ENCODE data around the gene A3GALT2. TPM values are rescaled to one million over a fixed set of nuclear protein-coding genes. Genes with fewer than 3 reads are reported as not detected.
"Not testable (repeated sequence)": the region's sequence is repeated elsewhere in the genome, so short reads cannot be mapped to it uniquely, and the experiment has no call there.

The A3GALT2 gene
- total RNA-seq, 1 donor from 2014 or later = not detected

DNA sequence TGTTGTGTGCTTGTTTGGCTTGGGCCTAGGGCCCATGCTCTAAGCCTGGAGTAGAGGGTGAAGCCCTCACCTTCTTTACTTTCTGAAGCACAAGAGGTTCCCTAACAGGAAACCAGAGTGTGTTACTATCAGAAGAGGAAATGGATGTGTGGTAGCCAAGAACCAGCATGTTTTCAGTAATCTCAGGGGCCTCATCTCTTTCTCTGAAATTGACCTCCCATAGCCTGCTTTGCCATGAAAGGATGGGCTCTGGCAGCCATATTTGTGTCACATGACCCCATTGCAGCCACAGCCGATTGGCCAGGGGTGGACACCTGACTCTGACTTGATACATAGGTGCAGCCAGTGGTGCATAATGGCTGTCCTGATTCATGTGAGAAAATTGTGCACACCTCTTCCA lies 18.6 kb downstream of the A3GALT2 start:
- ATAC-seq = no peak
- no peak for DNase-seq (ENCODE audit: missing footprints)
- intact Hi-C loops (cut with DNase I) = no loop called here

- DNase-seq (ENCODE audit: missing footprints) = no peak
- intact Hi-C loops (cut with DNase I) = no loop called here
- ATAC-seq = peak; percentile 51
Observed at GRCh38 chr1:33301273-33301984, 19.5 kb downstream of the A3GALT2 start.

DNA sequence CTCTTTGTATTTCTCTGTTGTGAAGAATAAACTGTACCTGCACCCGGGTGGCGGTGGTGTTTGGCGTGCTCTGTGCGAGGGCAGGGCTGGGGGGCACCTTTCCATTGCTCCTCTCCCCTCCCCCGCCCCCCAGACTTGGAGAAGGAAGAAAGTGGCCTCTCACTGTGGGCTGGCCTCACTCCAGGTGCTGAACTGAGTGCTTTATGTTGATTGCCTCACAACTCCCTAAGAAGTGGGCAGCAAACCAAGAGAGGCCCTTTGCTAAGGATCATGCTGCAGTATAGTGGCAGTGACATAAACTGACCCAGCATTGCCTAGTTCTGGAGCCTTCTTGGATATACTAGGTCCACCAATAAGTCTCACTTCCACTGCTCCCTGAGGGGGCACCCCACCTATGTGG lies 20.2 kb downstream of the A3GALT2 start:
- peak; percentile 48 for ATAC-seq
- DNase-seq (ENCODE audit: missing footprints) = peak; percentile 75
- intact Hi-C loops (cut with DNase I) = no loop called here

DNA sequence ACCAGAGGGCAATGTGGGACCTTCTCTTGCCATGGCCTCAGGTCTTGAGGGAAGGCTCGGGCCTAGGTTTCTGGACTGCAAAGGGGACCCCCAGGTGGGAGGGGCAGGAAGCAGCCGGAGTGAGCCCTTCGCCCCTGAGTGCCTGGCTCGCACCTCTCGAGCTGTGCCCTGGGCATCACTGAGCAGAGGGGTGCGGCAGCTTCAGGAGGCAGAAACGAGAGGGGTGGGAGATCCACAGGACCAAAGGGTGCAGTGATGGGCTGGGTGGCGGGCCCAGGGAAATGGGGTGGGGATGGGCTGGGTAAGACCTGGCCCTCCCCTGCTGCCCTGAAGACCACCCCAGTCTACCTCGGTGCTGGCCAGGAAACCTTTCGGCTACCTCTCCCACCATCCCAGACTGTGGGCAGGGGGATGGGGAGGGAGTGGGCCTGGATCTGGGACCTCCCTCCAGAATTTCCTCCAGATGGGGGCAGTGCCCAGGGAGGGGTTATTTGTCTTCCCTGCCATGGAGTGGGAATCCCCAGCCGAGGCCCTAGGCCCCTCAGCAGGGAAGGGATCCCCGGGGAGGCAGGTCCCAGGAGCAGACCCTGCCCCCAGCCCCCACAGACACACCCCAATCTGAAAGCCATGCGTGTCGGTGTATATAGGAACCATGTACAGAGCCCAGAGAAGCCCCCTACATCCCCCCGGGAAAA lies 21.3 kb downstream of the A3GALT2 start:
- DNase-seq (ENCODE audit: missing footprints) (no peak), ATAC-seq (no peak)
- intact Hi-C loops (cut with DNase I) = loop anchor here (5.0 kb wide), 1 partner anchor 172 kb away; no protein-coding TSS in a partner anchor

GRCh38 chr1:33298623-33299277 lies 22.1 kb downstream of the A3GALT2 start:
- DNase-seq (ENCODE audit: missing footprints) (peak; percentile 84), ATAC-seq (peak; percentile 59)
- intact Hi-C loops (cut with DNase I) = loop anchor here (5.0 kb wide), 1 partner anchor 171 kb away; no protein-coding TSS in a partner anchor

DNA sequence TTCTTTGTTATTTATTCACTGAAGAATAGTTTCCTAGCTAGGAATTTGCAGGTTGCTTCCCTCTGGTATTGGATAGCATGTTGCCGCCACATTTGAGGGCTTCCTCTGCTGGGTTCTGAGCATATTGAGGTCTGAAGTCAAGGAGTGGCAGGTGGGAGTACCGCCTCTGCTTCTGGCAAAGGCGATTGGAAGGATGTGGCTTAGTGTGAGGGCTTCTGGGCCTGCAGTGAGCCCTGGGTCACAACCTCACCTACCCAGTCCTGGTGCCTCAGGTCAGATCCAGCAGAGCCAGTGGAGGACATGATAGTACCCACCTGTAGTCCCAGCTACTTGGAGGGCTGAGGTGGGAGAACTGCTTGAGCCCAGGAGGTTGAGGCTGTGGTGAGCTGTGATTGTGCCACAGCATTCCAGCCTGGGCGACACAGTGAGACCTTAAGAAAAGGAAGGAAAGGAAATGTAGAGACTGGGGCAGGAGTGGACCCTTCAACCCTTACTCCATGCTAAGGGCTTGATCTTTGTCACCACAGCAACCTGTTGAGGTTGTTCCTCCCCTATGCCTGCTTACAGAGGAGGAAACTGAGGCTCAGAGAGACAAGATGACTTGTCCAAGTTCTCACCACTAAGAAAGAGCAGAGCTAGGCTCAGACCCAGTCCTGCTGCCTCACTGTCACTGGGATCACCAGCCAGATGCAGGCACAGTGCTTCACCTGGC lies 22.8 kb downstream of the A3GALT2 start:
- ATAC-seq (no peak), DNase-seq (ENCODE audit: missing footprints) (no peak)
- intact Hi-C loops (cut with DNase I) = loop anchor here (5.0 kb wide), 1 partner anchor 171 kb away; no protein-coding TSS in a partner anchor

DNA sequence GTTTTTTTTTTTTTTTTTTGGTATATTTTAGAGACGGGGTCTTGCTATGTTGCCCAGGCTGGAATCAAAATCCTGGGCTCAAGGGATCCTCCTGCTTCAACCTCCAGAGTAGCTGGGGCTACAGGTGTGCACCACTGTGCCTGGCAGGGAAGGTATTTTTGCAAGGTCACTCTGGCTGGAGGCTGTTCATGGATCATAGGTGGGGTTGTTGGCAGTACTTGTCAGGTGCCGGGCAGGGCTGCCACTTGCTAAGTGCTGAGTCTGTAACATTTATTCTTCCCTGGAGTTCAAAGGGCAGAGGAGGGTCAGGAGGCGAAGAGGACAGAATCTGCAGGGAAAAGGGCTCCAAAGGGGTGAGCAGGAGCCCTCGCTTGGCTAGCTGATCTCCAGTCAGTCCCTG lies 24.1 kb downstream of the A3GALT2 start:
- no peak for DNase-seq (ENCODE audit: missing footprints)
- intact Hi-C loops (cut with DNase I) = loop anchor here (5.0 kb wide), 1 partner anchor 170 kb away; no protein-coding TSS in a partner anchor
- no peak for ATAC-seq

- intact Hi-C loops (cut with DNase I) = loop anchor here (5.0 kb wide), 1 partner anchor 169 kb away; no protein-coding TSS in a partner anchor
- DNase-seq (ENCODE audit: missing footprints) (no peak), ATAC-seq (no peak)
Observed at GRCh38 chr1:33296082-33296458, 24.8 kb downstream of the A3GALT2 start.

- peak; percentile 90 for DNase-seq (ENCODE audit: missing footprints)
- ATAC-seq = peak; percentile 87
- intact Hi-C loops (cut with DNase I) = loop anchor here (1.0 to 5.0 kb wide), 5 partner anchors 72 to 317 kb away; no protein-coding TSS in a partner anchor
Observed at GRCh38 chr1:33295450-33296081, 25.3 kb downstream of the A3GALT2 start.

DNA sequence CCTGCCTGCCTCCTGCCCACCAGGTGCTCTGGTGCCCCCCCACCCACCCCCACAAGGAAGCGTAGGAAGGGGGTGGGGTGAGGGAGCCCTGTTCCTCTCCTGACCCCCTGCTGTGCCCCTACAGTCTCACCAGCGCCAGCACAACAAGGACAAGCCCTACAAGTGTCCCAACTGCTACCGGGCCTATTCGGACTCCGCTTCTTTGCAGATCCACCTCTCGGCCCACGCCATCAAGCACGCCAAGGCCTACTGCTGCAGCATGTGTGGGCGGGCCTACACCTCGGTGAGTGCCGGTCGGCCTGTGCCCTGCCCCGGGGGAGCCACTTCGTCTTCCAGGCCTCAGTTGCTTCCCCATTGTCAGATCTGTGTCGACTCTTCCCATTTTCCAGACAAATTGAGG lies 25.9 kb downstream of the A3GALT2 start:
- DNase-seq (ENCODE audit: missing footprints) (no peak), ATAC-seq (no peak)
- intact Hi-C loops (cut with DNase I) = loop anchor here (1.0 to 5.0 kb wide), 5 partner anchors 72 to 318 kb away; no protein-coding TSS in a partner anchor

- no peak for ATAC-seq
- DNase-seq (ENCODE audit: missing footprints) = no peak
- intact Hi-C loops (cut with DNase I) = loop anchor here (1.0 to 5.0 kb wide), 5 partner anchors 73 to 318 kb away; no protein-coding TSS in a partner anchor
Observed at GRCh38 chr1:33294071-33295010, 26.6 kb downstream of the A3GALT2 start.

DNA sequence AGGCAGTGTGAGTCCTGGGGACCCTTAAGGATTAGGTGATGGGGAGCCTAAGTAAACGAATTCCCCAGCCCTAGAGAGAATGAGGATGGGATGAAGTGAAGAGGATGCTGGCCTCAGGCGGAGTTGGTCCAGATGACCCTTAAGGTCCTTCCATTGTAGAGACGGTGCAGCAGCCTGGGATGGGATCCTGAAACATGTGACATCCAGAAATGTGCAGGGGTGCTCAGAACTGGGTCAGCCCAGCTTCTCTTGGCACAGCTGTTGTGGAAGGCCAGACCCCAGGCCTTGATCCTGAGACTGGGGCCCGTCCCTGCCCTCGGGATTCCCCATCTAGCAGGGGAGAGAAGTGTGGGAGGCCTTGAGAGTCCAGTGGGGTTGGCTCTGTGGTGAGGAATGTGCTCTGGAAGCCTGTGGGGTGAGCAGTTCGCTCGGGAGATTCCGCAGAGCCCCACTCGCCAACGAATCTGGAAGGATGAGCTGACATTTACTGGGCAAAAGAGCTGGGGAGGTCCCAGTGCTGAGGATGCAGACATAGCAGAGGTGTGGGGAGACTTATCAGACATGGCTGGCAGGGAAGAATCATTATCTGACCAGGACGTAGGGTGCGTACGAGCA lies 28.1 kb downstream of the A3GALT2 start:
- intact Hi-C loops (cut with DNase I) = no loop called here
- ATAC-seq = no peak
- DNase-seq (ENCODE audit: missing footprints) = no peak

DNA sequence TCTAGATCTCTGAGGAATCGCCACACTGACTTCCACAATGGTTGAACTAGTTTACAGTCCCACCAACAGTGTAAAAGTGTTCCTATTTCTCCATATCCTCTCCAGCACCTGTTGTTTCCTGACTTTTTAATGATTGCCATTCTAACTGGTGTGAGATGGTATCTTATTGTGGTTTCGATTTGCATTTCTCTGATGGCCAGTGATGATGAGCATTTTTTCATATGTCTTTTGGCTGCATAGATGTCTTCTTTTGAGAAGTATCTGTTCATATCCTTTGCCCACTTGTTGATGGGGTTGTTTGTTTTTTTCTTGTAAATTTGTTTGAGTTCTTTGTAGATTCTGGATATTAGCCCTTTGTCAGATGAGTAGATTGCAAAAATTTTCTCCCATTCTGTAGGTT lies 30.3 kb downstream of the A3GALT2 start:
- intact Hi-C loops (cut with DNase I); ATAC-seq; DNase-seq (ENCODE audit: missing footprints): not testable (repeated sequence)

DNA sequence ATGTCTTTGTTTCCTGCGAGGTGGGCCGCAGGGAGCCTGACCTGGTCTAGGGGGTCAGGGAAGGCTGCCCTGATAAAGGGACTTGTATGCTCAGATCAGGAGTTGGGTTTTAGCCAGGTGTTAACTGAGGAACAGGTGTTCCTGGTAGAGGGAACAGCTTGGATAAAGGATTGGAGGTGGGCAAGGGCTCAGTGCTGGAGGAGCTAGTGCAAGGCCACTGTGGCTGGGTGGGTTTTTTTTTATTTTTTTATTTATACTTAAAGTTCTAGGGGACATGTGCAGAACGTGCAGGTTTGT lies 31.1 kb downstream of the A3GALT2 start:
- DNase-seq (ENCODE audit: missing footprints) (no peak), ATAC-seq (no peak)
- intact Hi-C loops (cut with DNase I) = no loop called here

DNA sequence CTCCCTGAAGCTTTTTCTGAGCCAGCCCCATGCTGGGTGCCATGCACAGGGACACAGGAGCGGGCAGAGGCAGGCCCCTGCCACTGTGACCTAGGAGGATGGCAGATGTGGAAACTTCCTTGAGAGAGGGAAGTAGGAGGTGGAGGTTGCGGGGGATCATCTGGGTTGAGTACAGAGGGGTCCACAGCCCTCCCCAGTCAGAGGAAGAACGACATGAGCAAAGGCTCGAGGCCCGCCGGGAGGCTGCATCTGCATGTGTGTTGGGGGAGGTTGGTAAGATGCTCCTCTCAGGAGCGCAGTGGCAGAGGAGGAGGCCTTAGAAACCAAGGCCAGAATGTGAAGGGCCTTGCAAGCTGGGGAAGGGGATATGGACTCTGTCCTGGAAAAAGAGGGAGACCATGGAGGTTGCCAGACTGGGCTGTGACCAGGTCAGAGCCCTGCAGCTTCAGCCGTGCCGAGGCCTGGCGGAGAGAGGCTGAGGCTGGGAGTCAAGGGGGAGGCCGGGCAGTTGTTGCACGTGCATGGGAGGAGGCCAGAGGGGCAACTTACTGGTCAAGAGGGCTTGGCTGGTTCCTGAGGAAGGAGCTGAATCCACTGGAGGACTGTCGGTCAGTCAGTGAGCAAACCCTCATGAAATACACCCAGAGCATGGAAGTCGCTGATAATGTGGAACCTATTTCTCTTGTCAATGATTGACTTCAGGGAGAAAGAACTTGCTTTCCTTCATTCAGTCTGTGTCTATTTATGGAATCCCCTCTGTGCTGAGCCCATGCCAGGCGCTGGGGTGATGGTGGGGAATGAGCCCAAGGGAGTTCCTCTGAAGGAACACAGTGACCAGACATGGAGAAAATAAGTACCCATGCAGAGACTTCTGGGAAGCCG lies 31.7 kb downstream of the A3GALT2 start:
- intact Hi-C loops (cut with DNase I) = no loop called here
- peak; percentile 35 for ATAC-seq

GRCh38 chr1:33287317-33287716 lies 33.6 kb downstream of the A3GALT2 start:
- intact Hi-C loops (cut with DNase I) = no loop called here
- ATAC-seq = no peak
- no peak for DNase-seq (ENCODE audit: missing footprints)

More for the DNA sequence above, 31.7 kb downstream of the A3GALT2 start:
- no peak for DNase-seq (ENCODE audit: missing footprints)
